GM19328 (cell line): ENCODE measurements around the gene USH1C.

ENCODE experiments used
- ATAC-seq: cut with Tn5 transposase; IDR thresholded peaks from one replicate; pipeline ENCODE4 v1.9.1; 2021; ENCODE audit warnings: mild to moderate bottlenecking, moderate library complexity; ENCODE audit not compliant: unreplicated experiment

USH1C gene

DNA sequence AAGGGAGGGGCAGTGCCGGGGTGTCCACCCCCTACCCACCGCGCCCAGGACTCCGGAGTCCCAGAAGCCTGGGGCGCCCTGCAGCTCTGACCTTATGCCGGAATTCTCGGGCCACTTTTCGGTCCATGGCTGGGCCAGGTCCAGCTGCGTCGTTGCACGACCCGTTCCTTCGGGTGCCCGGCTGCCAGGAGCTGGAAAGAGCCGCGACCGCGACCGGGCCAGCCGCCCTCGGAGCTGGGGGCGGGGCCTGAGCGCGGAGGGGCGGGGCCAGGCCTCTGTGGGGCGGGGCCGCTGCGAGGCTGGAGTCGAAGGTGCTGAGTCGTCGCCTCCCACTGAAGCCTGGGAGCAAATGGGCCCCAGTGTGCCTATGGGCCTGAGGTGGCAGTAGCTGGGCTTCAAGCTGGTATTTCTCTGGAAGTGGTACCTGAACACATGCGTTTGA lies at the start of gene USH1C:
Gene USH1C, minus strand, starts transcription at position 236 of the 442 bp plus-strand sequence. Its CDS starts 109 bp downstream, at position 127.
- no peak for ATAC-seq

DNA sequence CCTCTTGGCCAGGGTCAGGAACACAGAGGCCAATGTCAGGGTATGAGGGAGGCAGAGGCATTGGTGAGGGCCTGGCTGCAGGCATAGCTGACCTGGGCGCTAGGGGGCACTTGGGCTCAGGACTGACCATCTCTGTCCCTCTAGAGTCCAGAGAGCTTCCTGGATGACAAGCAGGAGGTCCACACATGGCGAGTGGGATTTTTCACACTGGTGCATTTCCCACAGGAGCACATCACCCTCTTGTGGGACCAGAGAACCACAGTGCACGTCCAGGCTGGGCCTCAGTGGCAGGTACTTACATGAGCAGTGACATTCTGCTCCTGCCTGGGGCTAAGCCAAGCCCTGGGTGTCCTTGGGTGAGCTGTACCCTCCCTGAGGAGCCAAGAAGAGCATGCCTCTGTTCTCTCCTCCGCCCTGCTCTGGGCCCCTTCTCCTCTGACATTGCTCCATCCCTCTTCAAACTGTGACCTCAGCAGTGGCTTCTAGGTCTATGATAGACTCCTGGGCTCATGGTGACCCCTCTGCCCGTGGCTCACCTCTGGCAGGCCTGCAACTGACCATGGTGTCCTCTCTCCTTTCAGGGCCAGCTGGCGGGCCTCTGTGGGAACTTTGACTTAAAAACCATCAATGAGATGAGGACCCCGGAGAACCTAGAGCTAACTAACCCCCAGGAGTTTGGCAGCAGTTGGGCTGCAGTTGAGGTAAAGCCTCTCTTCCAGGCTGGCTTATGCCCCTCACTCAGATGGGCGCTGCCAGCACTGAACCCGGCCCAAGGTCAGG lies 49.4 kb upstream of the USH1C start:
- no peak for ATAC-seq

- no peak for ATAC-seq
Observed at GRCh38 chr11:17591293-17591692, 47.1 kb upstream of the USH1C start.

DNA sequence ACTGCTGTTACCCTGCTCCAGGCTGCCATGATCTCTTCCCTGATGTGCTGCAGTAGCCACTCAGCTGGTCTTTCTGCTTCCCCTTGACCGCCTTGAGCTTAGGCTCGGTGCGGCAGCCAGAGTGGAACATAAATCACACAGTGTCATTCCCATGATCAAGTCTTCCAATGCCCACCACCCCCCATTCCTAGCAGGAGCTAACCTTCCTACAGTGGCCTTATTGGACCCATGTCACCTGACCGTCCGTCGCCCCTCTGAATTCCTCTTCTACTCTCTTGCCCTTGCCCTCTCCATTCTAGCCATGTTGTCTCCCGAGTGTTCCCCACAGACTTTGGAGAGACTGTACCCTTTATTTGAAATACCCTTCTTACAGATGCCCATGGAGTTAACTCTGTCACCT lies 46.2 kb upstream of the USH1C start:
- no peak for ATAC-seq

DNA sequence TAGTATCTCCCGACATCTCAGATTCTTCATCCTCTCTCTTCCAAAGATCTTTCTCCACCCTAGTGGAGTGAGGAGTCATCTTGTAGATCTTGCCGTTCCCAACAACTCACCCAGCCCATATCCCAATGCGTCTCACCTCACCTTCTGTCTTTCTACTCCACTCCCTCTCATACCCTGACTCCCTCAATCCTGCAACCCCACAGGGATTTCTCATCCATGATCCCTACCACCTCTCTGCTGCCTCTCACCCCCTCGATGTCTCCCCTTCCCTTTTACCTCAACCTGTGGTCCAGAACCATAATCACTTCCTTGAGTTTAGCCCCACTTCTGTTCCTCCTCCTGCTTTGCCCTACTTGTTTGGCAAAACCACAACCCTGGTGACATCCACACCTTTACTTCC lies 44.5 kb upstream of the USH1C start:
- ATAC-seq: no peak

- no peak for ATAC-seq
Observed at GRCh38 chr11:17588166-17588565, 44.0 kb upstream of the USH1C start.

DNA sequence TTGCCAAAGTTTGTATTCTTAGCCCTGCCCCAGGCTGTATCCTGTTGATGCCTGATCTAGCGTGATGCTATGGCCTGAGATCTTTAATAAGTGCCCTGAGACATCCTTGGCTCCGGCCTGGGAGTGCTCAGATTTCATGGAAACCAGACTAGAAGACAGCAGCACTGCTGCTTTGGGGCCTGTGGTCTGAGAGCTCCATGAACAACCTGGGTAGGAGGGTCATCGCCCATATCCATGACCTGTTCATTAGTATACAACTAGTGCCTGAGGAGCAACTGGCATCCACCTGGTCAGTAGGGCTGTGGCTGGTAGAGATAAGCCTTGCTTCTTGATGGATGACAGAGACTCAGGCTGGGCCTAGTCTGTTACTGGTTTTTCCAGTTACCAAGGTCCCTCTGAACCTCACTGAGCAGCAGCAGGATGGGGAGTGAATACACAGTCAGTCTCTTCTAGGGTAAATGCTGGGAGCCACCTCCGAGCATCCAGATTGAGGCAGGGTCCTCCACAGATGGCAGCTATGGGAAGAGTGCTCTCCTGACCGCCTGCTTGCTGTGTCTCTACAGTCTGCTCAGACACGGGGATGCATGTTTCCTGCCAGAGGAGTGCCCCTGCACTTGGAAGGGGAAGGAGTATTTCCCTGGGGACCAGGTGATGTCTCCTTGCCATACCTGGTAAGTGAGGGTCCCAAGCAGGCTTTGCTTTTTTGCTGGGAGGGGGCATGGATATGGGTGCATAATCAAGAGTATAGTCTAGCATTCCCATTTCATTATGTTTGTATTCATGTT lies 41.9 kb upstream of the USH1C start:
- no peak for ATAC-seq

DNA sequence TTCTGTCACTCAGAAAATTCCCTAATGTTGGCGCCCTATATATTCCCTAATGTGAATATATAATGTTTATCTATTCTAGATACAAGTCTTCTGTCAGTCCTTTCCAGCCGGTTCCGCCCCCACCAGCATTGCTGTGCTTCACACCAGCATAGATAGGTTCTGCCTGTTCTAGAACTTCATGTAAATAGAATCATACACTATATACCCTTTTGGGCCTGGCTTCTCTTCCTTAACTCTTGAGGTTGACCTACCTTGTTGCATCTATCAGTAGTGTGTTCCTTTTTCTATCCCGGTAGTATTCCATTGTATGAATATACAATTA lies 37.5 kb upstream of the USH1C start:
- ATAC-seq: no peak

- ATAC-seq: no peak
Observed at GRCh38 chr11:17581036-17581731, 37.0 kb upstream of the USH1C start.

- no peak for ATAC-seq
Observed at GRCh38 chr11:17580271-17580670, 36.1 kb upstream of the USH1C start.

- ATAC-seq: no peak
Observed at GRCh38 chr11:17579451-17579850, 35.2 kb upstream of the USH1C start.

GRCh38 chr11:17578958-17579357 lies 34.7 kb upstream of the USH1C start:
- ATAC-seq: no peak

GRCh38 chr11:17578296-17578695 lies 34.1 kb upstream of the USH1C start:
- no peak for ATAC-seq

GRCh38 chr11:17575431-17576425 lies 31.5 kb upstream of the USH1C start:
- ATAC-seq: no peak

DNA sequence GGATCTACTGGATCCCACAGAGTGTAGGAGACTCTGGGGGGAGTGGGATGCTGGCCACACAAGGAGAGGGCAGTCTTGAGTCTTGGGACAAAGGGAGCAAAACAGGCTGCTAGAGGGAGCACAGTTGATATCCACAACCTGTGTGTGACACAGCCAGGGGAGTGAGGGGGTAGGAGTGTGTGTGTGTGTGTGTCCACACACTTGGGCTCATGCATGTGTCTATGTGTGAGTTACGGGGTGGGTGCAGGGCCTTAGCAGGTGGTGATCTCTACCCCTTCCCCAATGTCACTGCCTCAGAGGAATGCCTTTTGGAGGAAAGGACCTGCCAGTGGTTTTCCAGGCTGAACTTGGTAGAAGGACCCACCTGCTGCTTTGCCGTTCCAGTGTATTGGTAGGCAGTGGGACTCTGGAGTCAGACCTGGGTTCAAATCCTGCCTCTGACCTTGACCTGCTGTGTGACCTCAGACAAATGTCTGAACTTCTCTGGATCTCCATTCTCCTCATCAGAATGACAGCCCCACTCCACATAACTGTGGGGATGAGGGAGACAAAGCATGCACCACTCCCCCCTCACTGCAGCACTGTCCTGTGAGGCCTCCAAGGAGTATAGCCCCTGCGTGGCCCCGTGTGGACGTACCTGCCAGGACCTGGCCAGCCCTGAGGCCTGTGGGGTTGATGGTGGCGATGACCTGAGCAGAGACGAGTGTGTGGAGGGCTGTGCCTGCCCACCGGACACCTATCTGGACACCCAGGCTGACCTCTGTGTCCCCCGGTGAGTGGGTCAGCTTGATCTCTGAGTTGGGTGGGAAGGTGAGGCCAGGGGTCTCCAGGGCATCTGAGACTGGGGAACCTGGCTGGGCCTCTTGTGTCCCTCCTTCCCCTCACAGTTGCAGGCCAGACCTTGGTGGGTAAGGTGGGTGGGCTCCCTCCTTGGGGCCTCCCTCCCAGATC lies 30.2 kb upstream of the USH1C start:
- no peak for ATAC-seq

GRCh38 chr11:17573526-17573925 lies 29.3 kb upstream of the USH1C start:
- ATAC-seq: no peak

- ATAC-seq: no peak
Observed at GRCh38 chr11:17572791-17573460, 28.7 kb upstream of the USH1C start.

GRCh38 chr11:17572359-17572690 lies 28.1 kb upstream of the USH1C start:
- ATAC-seq: no peak
